ENCODE results near the gene VPS13D.
"Not testable (repeated sequence)": the region's sequence is repeated elsewhere in the genome, so short reads cannot be mapped to it uniquely, and the experiment has no call there.

Gene VPS13D

GRCh38 chr1:12467570-12468286, 237.9 kb downstream of the VPS13D start:
- DNase-seq (ENCODE audit: low read depth, low spot score), result no peak

- DNase-seq (ENCODE audit: low read depth, low spot score), result no peak
These were observed 238.5 kb downstream of the VPS13D start for GRCh38 chr1:12468323-12468722.

- no peak for DNase-seq (ENCODE audit: low read depth, low spot score)
These were observed 239.7 kb downstream of the VPS13D start for GRCh38 chr1:12469493-12469892.

- no peak for DNase-seq (ENCODE audit: low read depth, low spot score)
These were observed 240.2 kb downstream of the VPS13D start for GRCh38 chr1:12469990-12470389.

- not testable (repeated sequence) for DNase-seq (ENCODE audit: low read depth, low spot score)
These were observed 241.1 kb downstream of the VPS13D start for GRCh38 chr1:12470916-12471315.

- DNase-seq (ENCODE audit: low read depth, low spot score), result no peak
These were observed 242.4 kb downstream of the VPS13D start for GRCh38 chr1:12472156-12472797.

GRCh38 chr1:12472798-12473551, 243.1 kb downstream of the VPS13D start:
- peak; percentile 31 for DNase-seq (ENCODE audit: low read depth, low spot score)

- DNase-seq (ENCODE audit: low read depth, low spot score), result no peak
These were observed 243.9 kb downstream of the VPS13D start for GRCh38 chr1:12473596-12474362.

- DNase-seq (ENCODE audit: low read depth, low spot score), result no peak
These were observed 245.3 kb downstream of the VPS13D start for GRCh38 chr1:12475101-12475500.

GRCh38 chr1:12475530-12475934, 245.7 kb downstream of the VPS13D start:
- no peak for DNase-seq (ENCODE audit: low read depth, low spot score)

- DNase-seq (ENCODE audit: low read depth, low spot score), result no peak
These were observed 246.1 kb downstream of the VPS13D start for GRCh38 chr1:12475947-12476346.

GRCh38 chr1:12477314-12477713, 247.5 kb downstream of the VPS13D start:
- DNase-seq (ENCODE audit: low read depth, low spot score), result no peak

- no peak for DNase-seq (ENCODE audit: low read depth, low spot score)
These were observed 248.2 kb downstream of the VPS13D start for GRCh38 chr1:12477936-12478611.

- no peak for DNase-seq (ENCODE audit: low read depth, low spot score)
These were observed 248.8 kb downstream of the VPS13D start for GRCh38 chr1:12478612-12478985.

GRCh38 chr1:12479311-12479710, 249.5 kb downstream of the VPS13D start:
- DNase-seq (ENCODE audit: low read depth, low spot score), result no peak

GRCh38 chr1:12480041-12480440, 250.2 kb downstream of the VPS13D start:
- no peak for DNase-seq (ENCODE audit: low read depth, low spot score)

GRCh38 chr1:12480748-12481362, 251.0 kb downstream of the VPS13D start:
- no peak for DNase-seq (ENCODE audit: low read depth, low spot score)

- DNase-seq (ENCODE audit: low read depth, low spot score), result no peak
These were observed 252.1 kb downstream of the VPS13D start for GRCh38 chr1:12481928-12482327.

GRCh38 chr1:12482988-12483387, 253.2 kb downstream of the VPS13D start:
- DNase-seq (ENCODE audit: low read depth, low spot score), result no peak

- DNase-seq (ENCODE audit: low read depth, low spot score), result no peak
These were observed 255.6 kb downstream of the VPS13D start for GRCh38 chr1:12485231-12486058.
